Keratinocyte (primary cell): ENCODE data around the gene NPDC1. TPM values are rescaled to one million over a fixed set of nuclear protein-coding genes. Genes with fewer than 3 reads are reported as not detected.

Experiments
- DNase-seq: peaks from one replicate; pipeline ENCODE4 v3.0.0-alpha.2; 2011; ENCODE audit warnings: low read depth, missing footprints, low spot score
- FAIRE-seq: peaks from 2 replicates; lab custom pipeline; 2011; peaks lifted over from hg19 to GRCh38; lab: Jason Lieb, UNC
- H2AFZ ChIP-seq: 2 replicates; pipeline ENCODE4 v1.6.0; 2012; ENCODE audit warnings: low read length, control low read depth, inconsistent platforms; ENCODE audit not compliant: control insufficient read depth
- H3K27ac ChIP-seq: 2 replicates; pipeline ENCODE4 v1.5.1; 2011; ENCODE audit warnings: low read length; ENCODE audit not compliant: control insufficient read depth, insufficient read depth
- H3K27me3 ChIP-seq: 3 replicates; pipeline ENCODE4 v1.6.0; 2011; ENCODE audit warnings: low read length; ENCODE audit not compliant: control insufficient read depth, insufficient read depth; ENCODE audit errors: extremely low read depth
- H3K36me3 ChIP-seq, 2 experiments: 2 replicates in 1 of 2; 3 replicates in 1 of 2; pipeline ENCODE4 v1.5.1; 2011; ENCODE audit warnings: low read length in 2 of 2, mild to moderate bottlenecking in 1 of 2; ENCODE audit not compliant: control insufficient read depth in 2 of 2, insufficient read depth in 2 of 2; ENCODE audit errors: extremely low read depth in 1 of 2
- H3K4me1 ChIP-seq: 3 replicates; pipeline ENCODE4 v1.5.1; 2011; ENCODE audit warnings: low read length; ENCODE audit not compliant: control insufficient read depth, insufficient read depth; ENCODE audit errors: extremely low read depth
- H3K4me2 ChIP-seq: 3 replicates; pipeline ENCODE4 v1.6.0; 2011; ENCODE audit warnings: low read depth, low read length; ENCODE audit not compliant: control insufficient read depth, insufficient read depth; ENCODE audit errors: extremely low read depth
- H3K4me3 ChIP-seq, 3 experiments: fragments of 200-600 bp in 1 of 3; sonication (generic) in 1 of 3; 2 replicates in 2 of 3; 3 replicates in 1 of 3; pipeline ENCODE4 v1.5.1; 2011 to 2016; ENCODE audit warnings: low read length in 3 of 3, mild to moderate bottlenecking in 3 of 3, control low read depth in 2 of 3, inconsistent platforms in 1 of 3, low read depth in 1 of 3, mixed read lengths in 1 of 3, mixed run types in 1 of 3, moderate library complexity in 1 of 3; ENCODE audit not compliant: control insufficient read depth in 2 of 3, insufficient read depth in 2 of 3; ENCODE audit errors: extremely low read depth in 1 of 3
- H3K79me2 ChIP-seq: 2 replicates; pipeline ENCODE4 v1.6.0; 2012; ENCODE audit warnings: low read length; ENCODE audit not compliant: control insufficient read depth, insufficient read depth
- H3K9ac ChIP-seq: 3 replicates; pipeline ENCODE4 v1.6.0; 2011; ENCODE audit warnings: low read length; ENCODE audit not compliant: control insufficient read depth, insufficient read depth; ENCODE audit errors: extremely low read depth
- H3K9me1 ChIP-seq: 3 replicates; pipeline ENCODE4 v1.6.0; 2011; ENCODE audit warnings: low read length; ENCODE audit not compliant: control insufficient read depth, insufficient read depth; ENCODE audit errors: extremely low read depth
- H3K9me3 ChIP-seq: 2 replicates; pipeline ENCODE4 v1.5.1; 2012; ENCODE audit warnings: low read depth, low read length; ENCODE audit not compliant: control insufficient read depth
- H4K20me1 ChIP-seq: 3 replicates; pipeline ENCODE4 v1.6.0; 2011; ENCODE audit warnings: low read length; ENCODE audit not compliant: control insufficient read depth, insufficient read depth; ENCODE audit errors: extremely low read depth
- EZH2 ChIP-seq: IDR thresholded peaks from one replicate; pipeline ENCODE4 v1.6.1; 2012; ENCODE audit warnings: inconsistent platforms, mild to moderate bottlenecking, low read length, moderate library complexity
- dilution Hi-C: fragments of 300-500 bp; cut with MboI; formaldehyde crosslinking; loops from one replicate; pipeline ENCODE4 v1.7.0; 2020; ENCODE audit warnings: low sequenced_read_pairs; ENCODE audit not compliant: extremely low pct_ligation_motif_present
- polyA plus RNA-seq, 5 experiments: library from polyadenylated mRNA; depleted of rRNA in 3 of 5; stranded (reverse) in 3 of 5; stranded (forward) in 1 of 5; unstranded in 1 of 5; fragments of >200 nt; gene quantifications; 1 replicate in 1 of 5; 2 replicates in 3 of 5; 3 replicates in 1 of 5; pipeline versions ENCODE4 v1.2.1 to v1.2.3, GENCODE V29; 2011 to 2012; ENCODE audit warnings: missing spikeins in 2 of 5, low read depth in 1 of 5, low replicate concordance in 1 of 5
- TF ChIP-seq, protein P1 (sequence below), 3 experiments: IDR thresholded peaks in 1 of 3; conservative IDR thresholded peaks in 1 of 3; optimal IDR thresholded peaks in 1 of 3; 2 replicates in 2 of 3; 3 replicates in 1 of 3; pipeline versions ENCODE3 to v1.5.1; 2011; ENCODE audit warnings: low read length in 3 of 3, mild to moderate bottlenecking in 3 of 3, moderate library complexity in 2 of 3, control low read depth in 1 of 3, inconsistent platforms in 1 of 3; ENCODE audit not compliant: insufficient read depth in 2 of 3; ENCODE audit errors: extremely low read depth in 1 of 3

The NPDC1 gene
- polyA plus RNA-seq, 1 donor (not counting 4 experiments of a cell fraction or from before 2014, with no cell fraction given), result 9.8 TPM

DNA sequence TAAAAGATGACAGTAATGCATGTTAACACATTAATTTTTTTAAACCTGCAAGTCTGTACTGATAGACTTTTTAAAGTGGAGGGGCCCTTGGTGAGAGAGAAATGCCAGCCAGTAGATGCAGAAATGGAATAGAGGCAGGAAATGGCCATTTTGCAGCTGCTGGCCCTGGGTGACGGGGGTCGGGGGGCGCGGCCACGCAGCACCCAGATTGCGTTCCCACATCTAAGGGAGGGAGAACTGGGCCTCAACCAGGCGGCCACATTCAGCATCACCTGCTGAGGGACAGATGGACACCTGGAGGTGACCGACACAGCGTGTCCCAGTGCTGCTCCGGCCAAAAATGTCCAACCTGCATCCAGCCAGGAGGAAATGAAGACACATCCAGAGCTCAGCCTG, 43.3 kb downstream of the NPDC1 start:
- Histone ChIP-seq H3K79me2 (no peaks in the 10 kb centered on the region), H2AFZ (no peak overlapping the region), H3K9me1 (no peaks in the 10 kb centered on the region), H3K9me3 (no peaks in the 10 kb centered on the region), H4K20me1 (no peaks in the 10 kb centered on the region), H3K4me2 (no peak overlapping the region), H3K4me3 (no peak overlapping the region), H3K27ac (no peak overlapping the region), H3K4me1 (peaks cover 6% of the 10 kb centered on the region), H3K36me3 (no peaks in the 10 kb centered on the region), H3K27me3 (no peaks in the 10 kb centered on the region), H3K9ac (no peak overlapping the region)
- DNase-seq, result no peak
- no peak for FAIRE-seq
- TF ChIP-seq, protein P1, sequence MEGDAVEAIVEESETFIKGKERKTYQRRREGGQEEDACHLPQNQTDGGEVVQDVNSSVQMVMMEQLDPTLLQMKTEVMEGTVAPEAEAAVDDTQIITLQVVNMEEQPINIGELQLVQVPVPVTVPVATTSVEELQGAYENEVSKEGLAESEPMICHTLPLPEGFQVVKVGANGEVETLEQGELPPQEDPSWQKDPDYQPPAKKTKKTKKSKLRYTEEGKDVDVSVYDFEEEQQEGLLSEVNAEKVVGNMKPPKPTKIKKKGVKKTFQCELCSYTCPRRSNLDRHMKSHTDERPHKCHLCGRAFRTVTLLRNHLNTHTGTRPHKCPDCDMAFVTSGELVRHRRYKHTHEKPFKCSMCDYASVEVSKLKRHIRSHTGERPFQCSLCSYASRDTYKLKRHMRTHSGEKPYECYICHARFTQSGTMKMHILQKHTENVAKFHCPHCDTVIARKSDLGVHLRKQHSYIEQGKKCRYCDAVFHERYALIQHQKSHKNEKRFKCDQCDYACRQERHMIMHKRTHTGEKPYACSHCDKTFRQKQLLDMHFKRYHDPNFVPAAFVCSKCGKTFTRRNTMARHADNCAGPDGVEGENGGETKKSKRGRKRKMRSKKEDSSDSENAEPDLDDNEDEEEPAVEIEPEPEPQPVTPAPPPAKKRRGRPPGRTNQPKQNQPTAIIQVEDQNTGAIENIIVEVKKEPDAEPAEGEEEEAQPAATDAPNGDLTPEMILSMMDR (optimal IDR thresholded peaks at IDR 0.05 in 1 of 3, IDR thresholded peaks at IDR 0.05 in 1 of 3, conservative IDR thresholded peaks at IDR 0.05 in 1 of 3; ENCODE audit: extremely low read depth in 1 of 3, insufficient read depth in 2 of 3, low read length in 3 of 3), result no peak
- dilution Hi-C loops, result no loop called here

GRCh38 chr9:137001857-137002645, 43.9 kb downstream of the NPDC1 start:
- Histone ChIP-seq H3K9me1 (no peaks in the 10 kb centered on the region), H3K27me3 (no peaks in the 10 kb centered on the region), H3K9me3 (no peaks in the 10 kb centered on the region), H3K4me1 (peaks cover 9% of the 10 kb centered on the region), H3K4me2 (no peak overlapping the region), H3K9ac (no peak overlapping the region), H4K20me1 (no peaks in the 10 kb centered on the region), H3K4me3 (no peak overlapping the region), H3K27ac (no peak overlapping the region), H3K79me2 (no peaks in the 10 kb centered on the region), H2AFZ (no peak overlapping the region), H3K36me3 (no peaks in the 10 kb centered on the region)
- FAIRE-seq (no peak), DNase-seq (no peak)
- dilution Hi-C loops, result no loop called here
- no peak for TF ChIP-seq EZH2
- TF ChIP-seq, protein P1 (optimal IDR thresholded peaks at IDR 0.05 in 1 of 3, IDR thresholded peaks at IDR 0.05 in 1 of 3, conservative IDR thresholded peaks at IDR 0.05 in 1 of 3; ENCODE audit: extremely low read depth in 1 of 3, insufficient read depth in 2 of 3, low read length in 3 of 3), result no peak
